Measurements from ENCODE around the gene CACHD1.

Gene CACHD1

GRCh38 chr1:64590316-64590715 lies 120.4 kb downstream of the CACHD1 start:
- no peak overlapping the region for H2BK120ac ChIP-seq (ENCODE audit: low read depth, low read length)
- no peak overlapping the region for H3K9ac ChIP-seq (ENCODE audit: low read length)
- no peak overlapping the region for H3K4ac ChIP-seq (ENCODE audit: low read depth, low read length)
- no peaks in the 10 kb centered on the region for H3K36me3 ChIP-seq (ENCODE audit: control insufficient read depth, insufficient read depth, low read length)
- H2AK5ac ChIP-seq (ENCODE audit: low read length) = no peak overlapping the region
- H3K27ac ChIP-seq (ENCODE audit: low read depth, low read length) = no peak overlapping the region
- H4K5ac ChIP-seq (ENCODE audit: low read length) = no peak overlapping the region
- H3K4me2 ChIP-seq (ENCODE audit: low read length) = no peak overlapping the region
- peaks cover 4% of the 10 kb centered on the region for H3K79me1 ChIP-seq (ENCODE audit: low read length)
- peaks cover 8% of the 10 kb centered on the region for H3K4me1 ChIP-seq (ENCODE audit: control insufficient read depth, low read depth, low read length)
- no peak overlapping the region for H3K18ac ChIP-seq (ENCODE audit: low read length)
- H3K4me3 ChIP-seq (ENCODE audit: low read length) = no peak overlapping the region
- no peak for DNase-seq
- no CpG with 5 or more reads among the region's 1 CpG for WGBS (ENCODE audit: extremely low coverage, insufficient coverage, low lambda C conversion rate)
- H2BK5ac ChIP-seq (ENCODE audit: low read length) = no peak overlapping the region
- H3K23ac ChIP-seq (ENCODE audit: low read length) = no peak overlapping the region
- no peak overlapping the region for H2BK15ac ChIP-seq (replicated peaks; ENCODE audit: low read depth)
- no peak overlapping the region for H4K8ac ChIP-seq (ENCODE audit: low read depth, low read length)
- H3K27me3 ChIP-seq (ENCODE audit: insufficient read depth, low read length, poor library complexity) = no peaks in the 10 kb centered on the region
- H3K79me2 ChIP-seq (ENCODE audit: control insufficient read depth, insufficient read depth, low read length) = peaks cover 5% of the 10 kb centered on the region
- no peak overlapping the region for H3K56ac ChIP-seq (ENCODE audit: low read length)

DNA sequence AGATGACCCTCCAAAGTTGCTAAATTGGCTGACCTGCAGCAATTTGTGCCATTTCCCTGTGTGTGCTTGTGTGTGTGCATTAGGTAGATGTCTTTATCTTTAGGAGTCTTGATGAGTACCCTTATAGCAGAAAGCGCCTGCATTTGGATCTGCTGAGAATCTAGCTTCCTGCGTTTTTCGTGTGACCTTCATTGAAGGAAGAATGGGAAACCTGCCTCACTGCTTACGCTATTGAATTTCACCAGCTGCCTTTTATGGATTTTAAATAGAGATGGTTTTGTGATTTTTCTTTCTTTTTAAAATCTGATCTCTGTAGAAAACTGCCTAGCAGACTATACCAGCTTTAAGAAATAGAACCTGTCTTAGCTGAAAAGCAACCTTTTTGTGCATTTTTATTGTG lies 124.5 kb downstream of the CACHD1 start:
- H3K4me3 ChIP-seq (ENCODE audit: low read length) = no peak overlapping the region
- no peaks in the 10 kb centered on the region for H3K27me3 ChIP-seq (ENCODE audit: insufficient read depth, low read length, poor library complexity)
- H3K4me2 ChIP-seq (ENCODE audit: low read length) = no peak overlapping the region
- no peak for DNase-seq
- no peak overlapping the region for H3K18ac ChIP-seq (ENCODE audit: low read length)
- no peak overlapping the region for H3K56ac ChIP-seq (ENCODE audit: low read length)
- WGBS (ENCODE audit: extremely low coverage, insufficient coverage, low lambda C conversion rate) = no CpG with 5 or more reads among the region's 4 CpGs
- no peaks in the 10 kb centered on the region for H3K36me3 ChIP-seq (ENCODE audit: control insufficient read depth, insufficient read depth, low read length)
- no peak overlapping the region for H3K9ac ChIP-seq (ENCODE audit: low read length)
- peaks cover 27% of the 10 kb centered on the region for H3K4me1 ChIP-seq (ENCODE audit: control insufficient read depth, low read depth, low read length)
- no peak overlapping the region for H2BK5ac ChIP-seq (ENCODE audit: low read length)
- H4K8ac ChIP-seq (ENCODE audit: low read depth, low read length) = no peak overlapping the region
- no peak overlapping the region for H2AK5ac ChIP-seq (ENCODE audit: low read length)
- H3K4ac ChIP-seq (ENCODE audit: low read depth, low read length) = no peak overlapping the region
- no peak overlapping the region for H3K27ac ChIP-seq (ENCODE audit: low read depth, low read length)
- no peak overlapping the region for H2BK120ac ChIP-seq (ENCODE audit: low read depth, low read length)
- no peak overlapping the region for H3K23ac ChIP-seq (ENCODE audit: low read length)
- no peak overlapping the region for H2BK15ac ChIP-seq (replicated peaks; ENCODE audit: low read depth)
- H3K79me1 ChIP-seq (ENCODE audit: low read length) = peaks cover 9% of the 10 kb centered on the region
- peaks cover 12% of the 10 kb centered on the region for H3K79me2 ChIP-seq (ENCODE audit: control insufficient read depth, insufficient read depth, low read length)
- no peak overlapping the region for H4K5ac ChIP-seq (ENCODE audit: low read length)

DNA sequence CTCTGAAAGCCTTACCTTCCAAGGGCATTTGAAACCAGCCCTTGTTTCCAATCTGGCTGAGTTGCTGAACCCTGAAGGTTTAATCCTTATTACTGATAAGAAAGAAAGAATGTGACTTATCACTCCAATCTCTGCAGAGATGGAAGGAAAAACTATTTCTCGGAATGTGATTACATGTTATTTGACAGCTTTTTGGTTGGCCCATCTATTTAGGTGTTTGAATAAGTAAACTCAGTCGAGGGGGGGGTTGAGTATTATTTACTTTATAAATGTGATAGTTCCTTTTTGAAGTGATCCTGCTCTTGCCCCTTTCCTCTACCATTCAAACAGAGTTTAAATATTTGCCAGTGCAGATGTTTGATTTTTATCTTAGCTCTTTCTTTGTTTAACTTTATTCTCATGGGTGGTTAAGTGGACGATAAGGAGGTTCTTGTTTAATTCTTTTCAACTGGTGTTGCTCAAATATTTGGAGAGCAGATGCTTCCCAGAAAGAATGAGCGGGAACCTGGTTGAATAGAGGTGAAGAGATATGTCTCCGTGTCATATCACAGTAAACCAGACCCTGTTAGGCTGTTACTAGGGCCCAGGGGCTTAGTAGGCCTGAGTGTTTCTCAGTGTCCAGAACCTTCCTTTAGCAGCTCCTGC lies 126.1 kb downstream of the CACHD1 start:
- WGBS (ENCODE audit: extremely low coverage, insufficient coverage, low lambda C conversion rate) = no CpG with 5 or more reads among the region's 5 CpGs
- no peak overlapping the region for H4K5ac ChIP-seq (ENCODE audit: low read length)
- H2AK5ac ChIP-seq (ENCODE audit: low read length) = no peak overlapping the region
- no peak overlapping the region for H2BK120ac ChIP-seq (ENCODE audit: low read depth, low read length)
- H3K9ac ChIP-seq (ENCODE audit: low read length) = no peak overlapping the region
- no peak overlapping the region for H2BK15ac ChIP-seq (replicated peaks; ENCODE audit: low read depth)
- H3K79me1 ChIP-seq (ENCODE audit: low read length) = peaks cover 20% of the 10 kb centered on the region
- H3K27ac ChIP-seq (ENCODE audit: low read depth, low read length) = no peak overlapping the region
- no peak overlapping the region for H3K4me2 ChIP-seq (ENCODE audit: low read length)
- H4K8ac ChIP-seq (ENCODE audit: low read depth, low read length) = no peak overlapping the region
- H2BK5ac ChIP-seq (ENCODE audit: low read length) = no peak overlapping the region
- no peak overlapping the region for H3K4me3 ChIP-seq (ENCODE audit: low read length)
- peak overlapping the region; percentile 9 for H3K18ac ChIP-seq (ENCODE audit: low read length)
- H3K56ac ChIP-seq (ENCODE audit: low read length) = no peak overlapping the region
- peak; percentile 94 for DNase-seq
- no peaks in the 10 kb centered on the region for H3K27me3 ChIP-seq (ENCODE audit: insufficient read depth, low read length, poor library complexity)
- H3K36me3 ChIP-seq (ENCODE audit: control insufficient read depth, insufficient read depth, low read length) = no peaks in the 10 kb centered on the region
- H3K4me1 ChIP-seq (ENCODE audit: control insufficient read depth, low read depth, low read length) = peaks cover 27% of the 10 kb centered on the region
- H3K4ac ChIP-seq (ENCODE audit: low read depth, low read length) = peak overlapping the region; percentile 59
- H3K23ac ChIP-seq (ENCODE audit: low read length) = no peak overlapping the region
- peaks cover 23% of the 10 kb centered on the region for H3K79me2 ChIP-seq (ENCODE audit: control insufficient read depth, insufficient read depth, low read length)

DNA sequence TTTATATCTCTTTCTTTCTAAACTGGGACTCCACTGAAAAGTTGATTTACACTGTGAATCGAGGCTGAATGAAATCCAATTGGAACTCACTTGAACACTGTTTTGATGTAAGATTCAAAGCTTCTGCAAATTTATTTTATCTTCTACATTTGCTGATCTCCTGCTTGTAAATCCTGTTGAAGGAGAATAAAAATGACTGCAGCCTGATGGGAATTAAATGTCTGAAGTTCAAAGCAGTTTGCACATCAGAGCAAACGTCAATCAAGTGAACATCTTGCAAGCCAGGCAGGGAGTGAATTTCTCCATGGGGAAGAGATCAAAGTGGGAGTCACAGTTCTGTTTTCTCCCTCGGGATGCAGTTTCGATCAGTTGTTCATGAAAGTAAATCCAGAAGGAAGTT lies 127.2 kb downstream of the CACHD1 start:
- Histone ChIP-seq H4K5ac (ENCODE audit: low read length) (no peak overlapping the region), H3K27me3 (ENCODE audit: insufficient read depth, low read length, poor library complexity) (no peaks in the 10 kb centered on the region), H3K79me2 (ENCODE audit: control insufficient read depth, insufficient read depth, low read length) (peaks cover 23% of the 10 kb centered on the region), H3K4me1 (ENCODE audit: control insufficient read depth, low read depth, low read length) (peaks cover 27% of the 10 kb centered on the region), H3K9ac (ENCODE audit: low read length) (no peak overlapping the region), H3K4ac (ENCODE audit: low read depth, low read length) (peak overlapping the region; percentile 55), H3K79me1 (ENCODE audit: low read length) (peaks cover 25% of the 10 kb centered on the region), H3K4me3 (ENCODE audit: low read length) (no peak overlapping the region), H2BK120ac (ENCODE audit: low read depth, low read length) (no peak overlapping the region), H2BK15ac (replicated peaks; ENCODE audit: low read depth) (peak overlapping the region; percentile 85), H3K27ac (ENCODE audit: low read depth, low read length) (no peak overlapping the region), H4K8ac (ENCODE audit: low read depth, low read length) (no peak overlapping the region), H2AK5ac (ENCODE audit: low read length) (no peak overlapping the region), H3K56ac (ENCODE audit: low read length) (no peak overlapping the region), H3K18ac (ENCODE audit: low read length) (peak overlapping the region; percentile 84), H3K23ac (ENCODE audit: low read length) (no peak overlapping the region), H3K4me2 (ENCODE audit: low read length) (no peak overlapping the region), H2BK5ac (ENCODE audit: low read length) (no peak overlapping the region), H3K36me3 (ENCODE audit: control insufficient read depth, insufficient read depth, low read length) (no peaks in the 10 kb centered on the region)
- DNase-seq = no peak
- WGBS (ENCODE audit: extremely low coverage, insufficient coverage, low lambda C conversion rate) = no CpG with 5 or more reads among the region's 4 CpGs

- H3K27ac ChIP-seq (ENCODE audit: low read depth, low read length) = no peak overlapping the region
- H3K56ac ChIP-seq (ENCODE audit: low read length) = no peak overlapping the region
Observed at GRCh38 chr1:64598100-64598571, 128.2 kb downstream of the CACHD1 start.

DNA sequence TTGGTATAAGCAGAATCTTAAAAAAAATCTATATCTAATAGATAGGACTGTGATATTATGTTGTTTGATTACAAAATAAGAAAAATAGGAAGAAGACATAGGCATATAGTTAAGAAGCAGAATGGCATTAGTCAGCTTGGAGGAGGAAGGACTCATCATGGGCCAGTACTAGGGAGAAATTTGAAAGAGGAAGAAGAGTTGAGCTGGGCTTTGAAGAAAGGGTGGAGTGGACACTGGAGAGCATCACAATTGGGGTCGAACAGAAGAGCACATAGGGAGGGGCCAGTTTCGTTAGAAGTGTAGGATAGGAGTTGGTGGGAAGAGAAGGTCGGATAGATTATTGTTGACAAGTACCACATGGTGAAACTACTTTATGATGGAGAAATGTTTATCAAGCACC lies 129.3 kb downstream of the CACHD1 start:
- Histone ChIP-seq H3K79me2 (ENCODE audit: control insufficient read depth, insufficient read depth, low read length) (peaks cover 19% of the 10 kb centered on the region), H4K8ac (ENCODE audit: low read depth, low read length) (no peak overlapping the region), H2AK5ac (ENCODE audit: low read length) (no peak overlapping the region), H3K36me3 (ENCODE audit: control insufficient read depth, insufficient read depth, low read length) (no peaks in the 10 kb centered on the region), H3K4me3 (ENCODE audit: low read length) (no peak overlapping the region), H3K56ac (ENCODE audit: low read length) (no peak overlapping the region), H3K9ac (ENCODE audit: low read length) (no peak overlapping the region), H3K79me1 (ENCODE audit: low read length) (peaks cover 23% of the 10 kb centered on the region), H4K5ac (ENCODE audit: low read length) (no peak overlapping the region), H3K4me2 (ENCODE audit: low read length) (no peak overlapping the region), H3K27ac (ENCODE audit: low read depth, low read length) (no peak overlapping the region), H3K4me1 (ENCODE audit: control insufficient read depth, low read depth, low read length) (peaks cover 27% of the 10 kb centered on the region), H3K23ac (ENCODE audit: low read length) (no peak overlapping the region), H3K4ac (ENCODE audit: low read depth, low read length) (no peak overlapping the region), H2BK120ac (ENCODE audit: low read depth, low read length) (no peak overlapping the region), H3K27me3 (ENCODE audit: insufficient read depth, low read length, poor library complexity) (no peaks in the 10 kb centered on the region), H2BK15ac (replicated peaks; ENCODE audit: low read depth) (no peak overlapping the region), H2BK5ac (ENCODE audit: low read length) (no peak overlapping the region), H3K18ac (ENCODE audit: low read length) (no peak overlapping the region)
- WGBS (ENCODE audit: extremely low coverage, insufficient coverage, low lambda C conversion rate) = no CpG with 5 or more reads among the region's 3 CpGs
- no peak for DNase-seq

More at GRCh38 chr1:64598100-64598571, 128.2 kb downstream of the CACHD1 start:
- Histone ChIP-seq H2BK5ac (ENCODE audit: low read length) (no peak overlapping the region), H3K79me1 (ENCODE audit: low read length) (peaks cover 23% of the 10 kb centered on the region), H4K5ac (ENCODE audit: low read length) (no peak overlapping the region), H2AK5ac (ENCODE audit: low read length) (no peak overlapping the region), H2BK120ac (ENCODE audit: low read depth, low read length) (no peak overlapping the region), H3K4me3 (ENCODE audit: low read length) (no peak overlapping the region), H3K27me3 (ENCODE audit: insufficient read depth, low read length, poor library complexity) (no peaks in the 10 kb centered on the region), H3K79me2 (ENCODE audit: control insufficient read depth, insufficient read depth, low read length) (peaks cover 19% of the 10 kb centered on the region), H3K4me1 (ENCODE audit: control insufficient read depth, low read depth, low read length) (peaks cover 27% of the 10 kb centered on the region), H3K9ac (ENCODE audit: low read length) (no peak overlapping the region), H3K36me3 (ENCODE audit: control insufficient read depth, insufficient read depth, low read length) (no peaks in the 10 kb centered on the region), H3K4me2 (ENCODE audit: low read length) (no peak overlapping the region), H3K4ac (ENCODE audit: low read depth, low read length) (no peak overlapping the region), H3K18ac (ENCODE audit: low read length) (peak overlapping the region; percentile 92), H4K8ac (ENCODE audit: low read depth, low read length) (no peak overlapping the region), H2BK15ac (replicated peaks; ENCODE audit: low read depth) (no peak overlapping the region), H3K23ac (ENCODE audit: low read length) (no peak overlapping the region)
- peak; percentile 97 for DNase-seq
- no CpG with 5 or more reads among the region's 8 CpGs for WGBS (ENCODE audit: extremely low coverage, insufficient coverage, low lambda C conversion rate)
